ENCODE measurements around the gene SERINC4.
A peak's percentile ranks its signal among the peaks of the same experiment; 100 is the strongest.
"Not testable (repeated sequence)": the region's sequence is repeated elsewhere in the genome, so short reads cannot be mapped to it uniquely, and the experiment has no call there.

The SERINC4 gene

DNA sequence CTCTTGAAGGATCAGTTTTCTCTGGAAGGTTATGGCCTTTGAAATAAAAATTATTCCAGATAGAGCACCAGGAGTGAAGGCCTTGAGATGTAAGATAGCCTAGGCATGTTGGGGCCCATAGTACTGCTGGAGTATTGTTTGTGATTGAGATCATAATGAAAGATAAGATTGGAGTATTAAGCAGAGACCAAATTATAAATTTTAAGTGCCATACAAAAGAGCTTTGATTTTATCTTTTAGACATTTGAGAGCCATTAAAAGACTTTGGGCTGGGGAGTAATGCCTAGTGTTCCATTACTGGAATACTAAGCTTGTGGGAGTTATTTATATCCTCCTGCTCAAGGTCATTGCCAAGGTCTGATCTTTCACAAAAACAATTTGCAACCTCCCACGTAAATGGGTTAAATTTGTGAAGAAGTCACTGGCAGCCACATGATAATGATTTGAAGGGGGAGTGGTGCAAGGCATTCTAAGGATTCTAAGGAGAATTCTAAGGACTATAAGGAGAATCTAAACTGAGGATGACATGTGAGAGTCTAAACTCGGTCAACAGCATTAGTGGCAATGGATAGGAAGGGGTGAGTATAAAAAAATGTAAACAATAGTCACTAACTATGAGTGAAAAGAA is 36.1 kb downstream of the SERINC4 start:
- TF ChIP-seq JUND (IDR thresholded peaks at IDR 0.05; ENCODE audit: low read depth) = no peak
- in situ Hi-C loops (cut with HindIII; ENCODE audit: low pct_unique_long_range_greater_than_20kb, low sequenced_read_pairs) = no loop called here
- no peak for DNase-seq (ENCODE audit: low read depth in 1 of 2, low spot score in 1 of 2)

DNA sequence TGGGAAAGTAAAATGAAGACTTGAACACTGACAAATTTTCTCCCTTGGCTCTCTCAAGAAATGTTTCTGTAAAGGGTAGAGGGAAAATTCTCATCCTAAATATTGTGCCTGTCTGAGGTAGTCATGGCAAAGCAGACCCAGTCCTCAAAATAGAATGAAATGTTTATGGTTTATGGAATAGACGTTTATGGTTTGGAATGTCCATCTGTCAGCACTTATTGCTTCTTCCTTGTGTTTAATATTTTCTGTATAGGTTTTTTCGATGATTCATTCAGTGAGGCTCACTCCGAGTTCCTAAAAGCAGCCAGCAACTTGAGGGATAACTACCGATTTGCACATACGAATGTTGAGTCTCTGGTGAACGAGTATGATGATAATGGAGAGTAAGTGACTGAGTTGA is 37.2 kb downstream of the SERINC4 start:
- no peak for DNase-seq (ENCODE audit: low read depth in 1 of 2, low spot score in 1 of 2)
- in situ Hi-C loops (cut with HindIII; ENCODE audit: low pct_unique_long_range_greater_than_20kb, low sequenced_read_pairs) = no loop called here
- TF ChIP-seq JUND (IDR thresholded peaks at IDR 0.05; ENCODE audit: low read depth) = no peak

DNA sequence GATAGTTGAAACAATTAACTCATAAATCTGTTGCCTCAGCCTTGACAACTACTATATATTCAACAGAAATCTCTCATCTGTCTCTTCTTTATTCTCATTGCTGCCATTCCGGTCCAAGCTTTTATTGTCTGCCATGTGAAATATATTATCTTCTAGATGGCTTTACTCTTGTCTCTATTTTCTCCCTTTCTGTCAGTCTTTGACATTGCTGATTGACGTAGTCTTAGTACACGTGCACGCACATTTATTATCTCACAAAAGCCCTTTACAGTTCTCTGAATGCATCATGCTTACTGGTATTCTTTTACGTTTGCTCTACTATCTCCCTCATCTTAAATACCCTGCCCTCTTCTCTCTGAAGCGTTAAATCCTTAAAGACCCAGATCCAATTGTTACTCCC is 48.1 kb downstream of the SERINC4 start:
- no peak for DNase-seq (ENCODE audit: low read depth in 1 of 2, low spot score in 1 of 2)
- in situ Hi-C loops (cut with HindIII; ENCODE audit: low pct_unique_long_range_greater_than_20kb, low sequenced_read_pairs) = no loop called here
- no peak for TF ChIP-seq JUND (IDR thresholded peaks at IDR 0.05; ENCODE audit: low read depth)

DNA sequence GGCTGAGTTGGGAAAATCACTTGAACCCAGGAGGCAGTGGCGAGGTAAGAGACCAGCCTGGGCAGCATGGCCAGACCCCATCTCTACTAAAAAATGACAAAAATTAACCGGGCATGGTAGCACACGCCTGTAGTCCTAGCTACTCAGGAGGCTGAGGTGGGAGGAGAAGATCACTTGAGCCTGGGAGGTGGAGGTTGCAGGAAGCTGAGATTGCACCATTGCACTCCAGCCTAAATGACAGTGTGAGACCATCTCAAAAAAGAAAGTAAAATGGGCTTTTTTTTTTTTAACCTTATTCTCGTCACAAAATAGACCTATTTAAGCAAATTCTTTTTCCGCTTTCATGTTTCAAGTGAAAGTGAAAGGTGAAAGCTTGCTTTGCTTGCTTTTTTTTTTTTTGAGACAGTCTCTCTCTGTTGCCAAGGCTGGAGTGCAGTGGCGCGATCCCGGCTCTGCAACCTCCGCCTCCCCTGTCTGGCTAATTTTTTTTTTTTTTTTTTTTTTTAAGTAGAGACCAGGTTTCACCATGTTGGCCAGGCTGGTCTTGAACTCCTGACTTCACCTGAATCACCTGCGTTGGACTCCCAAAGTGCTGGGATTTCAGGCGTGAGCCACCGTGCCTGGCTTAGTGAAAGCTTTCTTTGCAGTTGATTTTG is 50.2 kb downstream of the SERINC4 start:
- in situ Hi-C loops (cut with HindIII; ENCODE audit: low pct_unique_long_range_greater_than_20kb, low sequenced_read_pairs) = no loop called here
- DNase-seq (ENCODE audit: low read depth in 1 of 2, low spot score in 1 of 2) = no peak

DNA sequence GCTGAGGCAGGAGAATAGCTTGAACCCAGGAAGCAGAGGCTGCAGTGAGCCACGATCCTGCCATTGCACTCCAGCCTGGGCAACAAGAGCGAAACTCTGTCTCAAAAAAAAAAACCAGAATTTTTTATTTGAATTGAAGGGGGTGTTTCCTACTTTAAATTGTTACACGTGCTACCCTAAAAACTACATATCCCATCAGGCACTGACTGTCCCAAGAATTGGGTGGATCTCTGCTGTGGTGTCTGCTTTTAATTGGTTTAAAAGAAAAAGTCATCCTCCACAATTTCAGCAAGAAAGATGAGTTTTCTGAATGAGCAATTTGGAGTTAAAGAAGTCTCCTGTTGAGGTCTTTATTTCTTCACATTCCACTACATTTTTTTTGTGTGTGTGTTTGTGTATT is 51.6 kb downstream of the SERINC4 start:
- in situ Hi-C loops (cut with HindIII; ENCODE audit: low pct_unique_long_range_greater_than_20kb, low sequenced_read_pairs) = no loop called here
- no peak for TF ChIP-seq JUND (IDR thresholded peaks at IDR 0.05; ENCODE audit: low read depth)
- no peak for DNase-seq (ENCODE audit: low read depth in 1 of 2, low spot score in 1 of 2)

More for the DNA sequence above, 50.2 kb downstream of the SERINC4 start:
- TF ChIP-seq JUND (IDR thresholded peaks at IDR 0.05; ENCODE audit: low read depth) = no peak

DNA sequence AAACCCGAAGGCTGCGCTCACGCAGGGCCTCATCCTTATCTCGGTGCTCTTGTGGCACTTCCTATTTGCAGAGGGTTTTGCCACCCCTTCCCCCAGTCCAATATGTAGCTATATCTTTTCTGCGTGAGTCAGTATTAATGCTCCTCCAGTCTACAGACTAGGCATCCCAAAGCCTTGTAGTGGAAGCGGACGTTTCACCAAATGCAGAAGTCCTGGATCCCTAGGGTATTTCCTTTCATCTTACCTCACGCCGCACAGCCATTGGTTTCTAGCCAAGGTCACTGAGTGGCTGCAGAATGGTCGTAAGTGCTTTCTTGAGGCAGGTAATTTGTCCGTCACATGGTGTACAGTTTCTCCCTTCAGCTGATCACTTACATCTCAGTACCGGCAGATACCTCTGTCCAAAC is 53.1 kb downstream of the SERINC4 start:
- in situ Hi-C loops (cut with HindIII; ENCODE audit: low pct_unique_long_range_greater_than_20kb, low sequenced_read_pairs) = not testable (repeated sequence)
- DNase-seq (ENCODE audit: low read depth in 1 of 2, low spot score in 1 of 2) = peak in 1 of 2 experiments; percentile 33

DNA sequence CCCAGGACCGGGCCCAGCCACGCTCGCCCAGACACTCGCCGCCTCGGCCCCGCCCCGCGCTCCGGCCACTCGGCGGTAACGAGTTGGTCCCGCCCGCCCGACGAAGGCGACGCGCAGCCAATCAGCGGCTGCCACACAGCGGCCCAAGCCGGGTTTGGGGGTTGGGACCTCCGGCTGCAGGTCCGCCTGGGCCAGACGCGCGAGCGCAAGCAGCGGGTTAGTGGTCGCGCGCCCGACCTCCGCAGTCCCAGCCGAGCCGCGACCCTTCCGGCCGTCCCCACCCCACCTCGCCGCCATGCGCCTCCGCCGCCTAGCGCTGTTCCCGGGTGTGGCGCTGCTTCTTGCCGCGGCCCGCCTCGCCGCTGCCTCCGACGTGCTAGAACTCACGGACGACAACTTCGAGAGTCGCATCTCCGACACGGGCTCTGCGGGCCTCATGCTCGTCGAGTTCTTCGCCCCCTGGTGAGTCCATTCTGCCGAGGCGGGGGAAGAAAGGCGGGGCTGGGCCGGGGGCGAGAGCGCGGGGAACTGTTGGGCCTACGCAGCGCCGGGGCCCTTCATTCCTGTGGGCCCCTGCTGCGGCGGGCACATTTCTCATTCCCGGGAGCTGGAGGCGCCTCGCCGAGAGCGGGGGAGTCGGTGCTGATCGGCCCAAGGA is 53.6 kb downstream of the SERINC4 start, which contains the start of gene PDIA3:
Gene PDIA3 (plus strand): TSS at position 194 of the 658 bp plus-strand sequence. CDS start 102 bp downstream, at position 296.
- in situ Hi-C loops (cut with HindIII; ENCODE audit: low pct_unique_long_range_greater_than_20kb, low sequenced_read_pairs) = not testable (repeated sequence)
- DNase-seq (ENCODE audit: low read depth in 1 of 2, low spot score in 1 of 2) = peak; percentile 93 to 95
